HG02938 (cell line): Measurements from ENCODE around the gene FSTL5.

Source experiments
- ATAC-seq: cut with Tn5 transposase; IDR thresholded peaks from one replicate; pipeline ENCODE4 v1.9.1; 2021; ENCODE audit warnings: mild to moderate bottlenecking, moderate library complexity; ENCODE audit not compliant: unreplicated experiment

FSTL5 gene

DNA sequence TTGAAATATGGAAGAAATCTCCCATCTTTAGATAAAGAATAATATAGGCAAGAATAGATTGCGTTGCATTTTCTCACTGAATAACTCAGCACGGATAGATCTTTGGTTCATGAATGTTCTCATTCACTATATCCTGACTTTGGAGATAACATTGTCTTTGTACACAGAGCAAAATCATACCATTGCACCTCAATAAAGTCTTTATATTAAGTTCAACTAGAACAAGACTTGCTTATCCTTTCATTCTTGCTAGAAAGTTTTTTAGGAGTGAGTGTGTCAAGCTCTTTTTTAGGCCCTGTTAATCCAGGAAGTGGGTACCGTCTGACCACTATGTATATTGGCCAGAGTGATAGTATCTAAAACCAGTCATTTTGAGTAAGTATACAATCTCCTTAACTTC is 658.7 kb downstream of the FSTL5 start:
- no peak for ATAC-seq

DNA sequence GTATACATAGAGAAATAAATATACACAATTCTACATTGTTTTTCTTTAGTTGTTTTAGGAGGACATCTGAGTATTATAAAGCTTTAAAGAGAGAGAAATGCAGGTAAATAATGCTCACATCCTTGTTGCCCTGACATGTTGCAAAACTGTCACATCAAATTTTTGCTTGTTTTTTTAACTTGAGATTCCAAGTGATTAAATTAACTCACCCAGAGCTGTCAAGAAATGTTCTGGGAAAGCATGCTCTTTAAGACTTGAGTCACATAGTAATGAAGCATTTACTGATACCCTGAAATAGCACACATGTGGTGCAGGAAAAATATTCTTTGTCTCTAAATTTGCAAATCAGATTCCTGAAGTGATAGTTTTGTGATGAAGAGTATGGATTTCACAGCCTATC is 665.6 kb downstream of the FSTL5 start:
- no peak for ATAC-seq

DNA sequence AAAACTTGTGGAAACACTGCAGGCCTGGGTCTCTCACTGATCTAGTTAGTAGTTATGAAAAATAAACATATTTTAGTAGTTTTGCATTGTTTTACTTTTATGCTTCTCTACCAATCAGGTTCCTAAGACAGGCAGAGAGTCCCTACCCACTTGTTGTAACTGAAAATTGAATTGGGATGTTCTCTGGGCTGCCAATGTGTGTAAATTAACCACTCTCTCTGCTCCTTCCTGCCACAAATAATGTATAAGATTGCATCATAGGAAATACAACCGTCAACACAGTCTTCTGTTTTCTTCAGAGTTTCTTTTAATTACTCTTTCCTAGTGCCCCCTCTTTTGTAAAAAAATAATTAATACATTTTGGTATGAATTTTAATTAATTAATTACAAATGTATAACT is 677.3 kb downstream of the FSTL5 start:
- ATAC-seq = no peak

DNA sequence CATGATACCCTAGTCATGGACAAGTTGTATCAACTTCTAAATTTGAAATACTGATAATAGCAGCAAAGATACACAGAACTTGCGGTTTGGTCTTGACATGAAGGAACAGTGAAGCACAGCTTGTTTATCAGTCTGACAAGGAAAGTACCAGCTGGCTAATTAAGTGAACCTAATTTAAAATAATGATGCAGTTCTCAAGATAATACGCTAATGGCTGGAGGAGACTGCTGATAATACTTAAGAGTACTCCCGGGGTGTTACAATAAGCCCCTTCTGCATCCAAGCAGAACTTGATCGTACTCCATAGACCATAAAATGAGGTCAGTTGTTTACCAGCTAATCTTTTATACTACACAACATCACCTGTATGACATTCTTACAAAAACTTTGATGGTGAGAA is 697.5 kb downstream of the FSTL5 start:
- no peak for ATAC-seq

DNA sequence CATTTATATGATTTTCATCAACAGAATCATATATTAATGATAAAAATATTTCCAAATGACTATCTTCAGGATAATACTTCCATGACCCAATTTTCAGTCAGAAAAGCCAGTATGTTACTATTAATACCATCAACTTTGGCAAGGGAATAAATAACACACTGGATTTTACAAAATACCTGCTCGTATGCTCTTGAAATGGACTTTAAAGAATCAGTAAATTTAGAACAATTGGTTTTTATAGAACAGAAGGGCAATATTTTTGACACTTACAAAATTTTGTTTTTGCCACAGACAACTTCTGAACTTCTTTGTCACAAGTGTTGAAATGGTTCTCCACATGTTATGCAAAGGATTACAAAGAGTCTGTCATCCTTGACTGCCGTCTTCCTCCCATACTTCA is 700.4 kb downstream of the FSTL5 start:
- ATAC-seq = no peak

DNA sequence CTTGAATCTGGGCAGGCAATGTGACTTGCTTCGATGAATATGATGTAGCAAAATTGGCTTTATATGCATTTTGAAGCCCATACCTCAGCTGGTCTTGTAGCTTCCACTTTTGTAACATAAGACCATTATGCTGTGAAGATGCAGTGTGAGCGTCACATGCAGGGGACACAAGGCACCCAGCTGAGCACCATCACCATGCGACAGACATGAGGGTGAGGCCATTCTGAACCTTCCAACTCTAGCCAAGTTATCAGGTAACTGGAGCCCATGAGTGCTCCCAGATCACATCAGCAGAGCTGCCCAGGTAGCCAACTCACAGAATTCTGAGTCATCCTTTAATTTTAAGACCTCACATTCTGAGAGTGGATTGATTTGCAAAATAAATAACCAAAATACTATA is 705.9 kb downstream of the FSTL5 start:
- no peak for ATAC-seq

DNA sequence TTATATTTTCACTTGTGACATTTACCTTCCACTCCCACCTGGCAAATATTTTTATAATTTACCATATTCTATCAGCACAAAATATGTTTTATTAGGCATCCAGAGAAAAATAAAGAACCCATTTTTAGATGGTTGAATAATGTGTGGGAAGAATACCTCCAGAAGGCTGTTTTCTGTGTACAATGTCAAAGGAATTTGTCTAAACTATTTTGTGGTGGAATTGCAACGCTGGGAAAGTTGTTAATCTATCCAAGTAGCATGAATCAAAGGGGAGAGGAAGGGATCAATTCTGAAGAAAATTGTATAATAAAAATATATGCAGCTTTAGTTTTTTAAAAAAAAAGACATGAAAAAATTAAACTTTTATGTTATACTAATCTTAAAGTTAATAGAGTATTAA is 706.5 kb downstream of the FSTL5 start:
- no peak for ATAC-seq

DNA sequence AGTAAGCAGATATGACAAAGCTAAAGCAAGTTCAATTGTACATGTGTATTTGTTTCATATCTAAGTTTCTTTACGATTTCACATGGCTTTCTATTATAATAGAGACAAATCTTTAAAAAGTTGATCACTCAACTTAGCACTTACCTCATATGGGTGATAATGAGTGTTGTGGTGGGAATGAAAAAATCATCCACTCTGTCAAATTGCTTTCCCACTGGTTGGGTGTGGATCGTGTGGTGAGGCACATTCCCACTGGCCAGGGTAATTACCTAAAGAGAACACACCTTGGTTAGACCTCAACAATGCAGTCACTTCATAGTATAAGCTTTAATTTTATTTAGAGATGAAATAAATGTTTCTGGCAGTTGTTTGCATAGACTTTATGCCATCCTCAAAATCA is 708.9 kb downstream of the FSTL5 start:
- no peak for ATAC-seq

DNA sequence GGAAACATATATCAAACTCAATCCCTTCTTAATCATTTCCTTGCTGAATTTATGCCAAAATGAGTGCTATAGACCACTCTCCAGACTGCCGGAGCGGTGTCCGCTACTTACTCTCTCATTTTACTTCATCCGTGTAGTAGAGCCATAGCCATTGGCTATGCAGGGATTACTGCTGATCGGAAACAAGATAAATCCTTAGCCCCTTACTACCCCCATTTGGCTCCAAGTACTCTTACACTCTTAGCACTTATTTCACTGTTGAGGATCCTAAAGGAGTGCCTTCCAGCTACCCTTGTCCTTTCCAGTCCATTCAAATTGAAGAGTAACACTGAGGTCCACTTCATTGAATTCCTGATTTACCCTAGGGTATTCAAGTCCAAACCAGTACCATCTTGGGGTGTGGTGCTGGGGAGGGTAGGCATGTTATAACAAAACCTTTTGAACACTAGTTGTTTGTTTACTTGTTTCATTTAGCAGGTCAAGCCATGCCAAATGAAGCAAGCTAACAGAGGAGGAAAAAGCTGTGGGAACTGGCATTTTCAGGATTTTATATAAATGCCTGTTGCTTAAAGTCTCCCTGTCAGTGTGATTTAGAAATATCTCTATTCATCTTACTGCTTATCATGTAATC is 715.1 kb downstream of the FSTL5 start:
- ATAC-seq = no peak

DNA sequence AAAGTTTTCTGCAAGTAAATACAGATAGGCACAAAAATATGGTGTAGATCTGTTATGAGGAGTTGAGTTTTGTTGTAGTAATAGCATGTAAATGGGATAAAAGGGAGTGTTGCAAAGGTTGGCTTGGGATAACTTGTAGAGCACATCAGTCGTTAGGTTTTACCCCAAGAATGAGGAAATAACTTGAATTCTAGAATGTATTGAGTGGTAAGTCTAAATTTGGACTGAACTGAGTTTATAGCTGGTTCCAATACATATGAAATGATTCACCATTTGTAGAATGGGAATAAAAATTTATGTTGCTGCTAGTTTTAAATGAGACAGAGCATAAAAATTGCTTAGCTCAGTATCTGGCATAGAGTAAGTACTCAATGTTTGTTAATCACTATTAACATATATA is 719.2 kb downstream of the FSTL5 start:
- ATAC-seq = no peak

DNA sequence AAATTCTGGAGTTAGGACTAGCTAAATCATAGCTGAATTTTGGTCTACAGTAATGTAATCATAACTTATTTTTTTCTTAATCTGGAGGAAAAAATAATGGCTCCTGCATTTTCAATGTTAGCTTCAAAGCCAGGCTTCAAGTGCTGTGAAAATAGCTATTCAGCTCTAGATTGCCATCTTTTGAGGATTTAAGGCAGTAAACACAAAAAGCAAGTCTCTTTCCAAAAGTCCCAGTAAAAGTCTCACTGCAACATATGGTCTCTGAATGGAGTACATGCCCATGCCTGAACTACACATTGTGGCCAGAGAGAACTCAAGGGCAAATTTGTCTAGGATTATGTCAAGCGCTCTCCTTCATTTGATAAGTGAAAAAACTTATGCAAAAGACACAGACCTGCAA is 720.9 kb downstream of the FSTL5 start:
- ATAC-seq = no peak

DNA sequence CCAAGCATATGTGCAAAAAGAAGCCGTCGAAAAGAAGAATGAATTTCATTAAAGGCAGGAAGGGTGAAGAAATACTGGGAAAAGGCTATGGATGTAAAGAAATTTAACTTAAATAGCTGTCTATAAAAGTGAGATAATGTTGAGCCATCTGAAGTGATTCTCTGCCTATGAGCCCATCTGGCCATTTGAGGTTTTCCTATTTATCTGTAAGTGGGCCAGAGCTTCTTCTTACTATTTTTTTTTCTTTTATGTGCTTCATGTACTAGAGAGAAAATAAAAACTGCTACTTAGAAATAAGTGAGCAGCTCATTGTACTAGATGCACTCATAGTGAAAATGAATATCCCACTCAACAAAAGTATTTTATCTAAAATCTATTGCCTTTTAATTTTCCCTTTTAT is 725.7 kb downstream of the FSTL5 start:
- no peak for ATAC-seq

DNA sequence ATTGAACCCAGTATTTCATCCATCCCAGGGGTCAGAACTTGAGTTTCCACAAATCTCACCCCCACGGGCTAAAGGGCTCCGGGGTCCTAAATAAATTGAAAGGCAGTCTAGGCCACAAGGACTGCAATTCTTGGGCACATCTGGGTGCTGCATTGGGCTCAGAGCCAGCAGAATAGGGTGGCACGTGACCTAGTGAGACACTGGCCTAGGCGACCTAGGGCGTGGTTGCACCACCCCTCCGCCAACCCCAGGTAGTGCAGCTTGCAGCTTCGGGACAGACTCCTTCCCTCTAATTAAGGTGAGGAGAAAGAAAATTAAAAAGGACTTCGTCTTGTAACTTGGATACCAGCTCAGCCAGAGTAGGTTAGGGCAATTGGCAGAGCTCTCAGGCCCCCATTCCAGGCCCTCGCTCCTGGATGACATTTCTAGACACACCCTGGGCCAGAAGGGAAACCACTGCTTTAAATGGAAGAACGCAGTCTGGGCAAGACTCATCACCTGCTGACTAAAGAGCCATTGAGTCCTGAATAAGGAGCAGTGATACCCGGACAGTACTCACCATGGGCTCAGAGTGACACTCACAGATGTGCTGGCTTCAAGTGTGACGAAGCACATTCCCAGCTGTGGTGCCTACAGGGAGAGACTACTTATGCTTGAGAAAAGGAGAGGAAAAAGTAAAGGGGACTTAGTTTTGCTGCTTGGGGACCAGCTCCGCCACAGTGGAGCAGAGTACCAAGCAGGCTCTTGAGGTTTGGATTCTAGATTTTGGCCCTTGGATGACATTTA is 735.4 kb downstream of the FSTL5 start:
- no peak for ATAC-seq

DNA sequence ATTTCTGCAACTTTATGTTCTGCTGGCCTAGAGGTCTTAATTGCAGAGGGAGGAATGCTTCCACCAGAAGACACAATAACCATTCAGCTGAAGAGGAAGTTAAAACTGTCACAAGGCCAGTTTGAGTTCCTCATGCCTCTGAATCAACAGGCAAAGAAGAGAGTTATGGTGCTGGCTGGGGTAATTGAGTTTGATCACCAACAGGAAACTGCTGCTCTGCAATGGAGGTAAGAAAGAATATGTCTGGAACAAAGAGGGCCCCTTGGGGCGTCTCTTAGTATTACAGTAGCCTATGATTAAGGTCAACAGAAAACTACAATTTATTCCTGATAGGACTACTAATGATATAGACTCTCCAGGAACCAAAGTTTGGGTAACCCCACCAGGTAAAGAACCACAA is 744.0 kb downstream of the FSTL5 start:
- no peak for ATAC-seq

DNA sequence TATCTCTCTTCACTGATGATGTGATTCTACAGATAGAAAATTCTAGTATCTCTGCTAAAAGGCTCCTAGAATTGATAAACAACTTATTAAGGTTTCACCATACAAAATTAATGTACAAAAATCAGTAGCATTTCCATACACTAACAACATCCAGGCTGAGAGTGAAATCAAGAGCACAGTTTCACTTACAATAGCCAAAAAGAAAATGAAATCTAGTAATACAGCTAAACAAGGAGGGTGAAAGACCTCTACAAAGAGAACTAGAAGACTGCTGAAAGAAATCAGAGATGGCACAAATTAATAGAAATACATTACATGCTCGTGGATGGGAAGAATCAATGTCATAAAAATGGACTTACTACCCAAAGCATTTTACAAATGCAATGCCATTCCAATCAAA is 751.9 kb downstream of the FSTL5 start:
- ATAC-seq = no peak

DNA sequence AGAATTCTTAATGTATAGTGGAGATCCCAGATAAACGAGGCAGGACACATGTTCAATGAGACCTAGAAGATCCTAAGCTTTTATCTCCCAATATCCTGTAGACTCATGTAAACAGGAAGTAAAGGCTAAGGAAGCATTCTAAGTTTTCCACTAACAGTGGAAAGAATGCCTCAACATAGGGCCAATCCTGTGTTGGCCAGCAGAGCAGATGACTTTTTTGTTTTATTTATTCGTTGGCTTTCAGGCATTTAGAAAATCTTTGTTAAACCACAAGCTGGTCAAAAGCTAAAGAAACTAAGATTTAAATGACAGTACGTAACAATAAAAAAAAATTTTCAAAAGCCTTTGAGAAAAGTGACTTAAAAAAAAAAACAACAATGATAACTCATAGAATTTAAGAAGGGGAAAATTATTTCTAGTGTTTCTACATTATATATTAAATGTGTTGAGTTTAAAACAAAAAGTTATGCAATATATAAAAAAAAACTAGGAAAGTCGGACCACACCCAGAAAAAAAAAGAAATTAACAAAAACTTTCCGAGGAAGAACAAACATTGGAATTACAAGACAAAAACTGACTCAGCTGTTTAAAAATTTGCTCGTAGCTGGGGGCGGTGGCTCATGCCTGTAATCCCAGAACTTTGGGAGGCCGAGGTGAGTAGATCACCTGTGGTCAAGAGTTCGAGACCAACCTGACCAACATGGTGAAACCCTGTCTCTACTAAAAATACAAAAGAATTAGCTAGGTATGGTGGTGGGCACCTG is 759.3 kb downstream of the FSTL5 start:
- ATAC-seq = no peak

DNA sequence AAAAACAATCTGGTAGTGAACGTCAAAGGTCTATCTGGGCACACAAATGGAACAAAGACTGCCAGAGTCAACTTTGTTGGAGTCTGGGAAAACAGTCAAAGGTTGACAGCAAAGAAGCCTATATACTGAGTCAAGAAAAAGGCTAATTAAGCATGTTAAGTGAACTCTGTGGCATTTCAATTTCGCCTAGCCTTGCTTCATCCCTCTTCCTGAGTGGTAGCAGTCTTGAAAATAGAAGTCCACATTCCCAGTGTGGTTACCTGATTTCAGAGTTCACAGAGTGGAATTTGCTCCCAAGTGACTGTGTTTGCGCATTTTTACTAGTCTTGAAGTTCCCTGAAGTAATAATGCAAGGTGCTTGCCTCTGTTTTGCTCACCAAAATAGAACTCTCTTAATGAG is 760.0 kb downstream of the FSTL5 start:
- no peak for ATAC-seq

DNA sequence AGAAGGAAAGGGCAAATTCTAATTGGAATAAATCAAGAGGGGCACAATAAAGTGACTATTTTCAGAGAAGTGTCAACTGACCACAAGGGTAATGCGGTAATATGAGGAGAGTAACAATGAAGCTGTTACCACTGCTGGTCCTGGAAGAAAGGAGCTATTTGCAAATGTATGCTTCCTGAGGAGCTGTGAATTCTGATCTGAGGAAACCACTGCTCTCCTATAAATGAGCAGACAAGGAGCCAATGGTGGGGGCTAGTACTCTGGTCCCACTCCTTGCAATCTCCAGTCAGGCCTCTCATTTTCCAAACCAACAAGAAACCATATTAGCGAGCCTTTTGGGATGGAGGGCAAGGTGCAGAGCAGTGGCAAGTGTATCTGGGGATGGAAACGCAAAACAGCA is 770.2 kb downstream of the FSTL5 start:
- no peak for ATAC-seq

DNA sequence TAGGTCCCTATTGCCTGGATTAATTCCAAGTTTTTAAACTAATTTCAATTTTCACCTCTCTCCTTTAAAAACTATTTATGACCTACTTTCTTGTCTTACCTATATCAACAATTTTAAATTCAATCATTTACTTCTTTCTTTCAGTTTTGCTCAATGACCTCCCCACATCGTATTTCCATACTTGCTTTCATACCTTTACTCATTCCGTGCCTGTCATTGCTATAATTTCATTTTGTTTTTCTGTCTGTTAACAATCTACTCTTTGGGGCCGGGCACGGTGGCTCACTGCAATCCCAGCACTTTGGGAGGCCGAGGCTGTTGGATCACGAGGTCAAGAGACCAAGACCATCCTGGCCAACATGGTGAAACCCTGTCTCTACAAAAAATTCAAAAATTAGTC is 781.1 kb downstream of the FSTL5 start:
- ATAC-seq = no peak

DNA sequence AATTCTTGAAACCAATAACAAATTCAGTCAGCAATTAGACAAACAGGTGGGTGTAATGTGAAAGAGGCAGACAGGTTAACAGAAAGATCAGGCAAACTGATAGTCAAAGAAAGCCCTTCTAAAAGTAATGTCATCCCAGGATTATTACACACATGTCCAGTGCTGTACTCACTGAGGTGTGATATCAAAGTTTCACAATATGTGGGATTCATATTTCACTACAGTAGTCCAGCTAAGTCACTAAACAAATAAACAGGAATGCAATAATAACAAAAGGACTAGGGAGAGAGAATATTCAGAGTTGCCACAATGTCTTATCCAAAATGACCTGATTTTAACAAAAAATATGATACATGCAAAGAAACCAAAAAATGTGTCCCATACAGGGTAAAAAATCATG is 787.5 kb downstream of the FSTL5 start:
- no peak for ATAC-seq

DNA sequence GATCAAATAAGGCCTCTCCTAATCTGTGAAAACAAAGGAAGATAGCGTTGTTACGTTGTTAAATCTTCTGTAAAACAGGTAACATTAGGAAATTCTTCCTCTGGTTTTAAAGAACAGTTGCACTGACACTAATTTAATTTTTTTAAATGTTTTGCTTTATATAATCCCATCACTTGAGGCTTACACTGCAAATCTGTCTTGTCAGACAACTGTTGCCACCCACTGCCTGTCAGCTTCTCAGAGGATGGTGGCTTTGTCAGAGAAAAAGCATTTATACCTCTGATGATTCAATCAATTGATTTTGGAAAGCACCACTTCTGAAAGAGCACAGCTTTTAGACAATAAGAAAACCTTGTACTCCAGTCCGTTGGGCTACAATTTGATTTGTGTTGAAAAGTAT is 799.1 kb downstream of the FSTL5 start:
- ATAC-seq = no peak

DNA sequence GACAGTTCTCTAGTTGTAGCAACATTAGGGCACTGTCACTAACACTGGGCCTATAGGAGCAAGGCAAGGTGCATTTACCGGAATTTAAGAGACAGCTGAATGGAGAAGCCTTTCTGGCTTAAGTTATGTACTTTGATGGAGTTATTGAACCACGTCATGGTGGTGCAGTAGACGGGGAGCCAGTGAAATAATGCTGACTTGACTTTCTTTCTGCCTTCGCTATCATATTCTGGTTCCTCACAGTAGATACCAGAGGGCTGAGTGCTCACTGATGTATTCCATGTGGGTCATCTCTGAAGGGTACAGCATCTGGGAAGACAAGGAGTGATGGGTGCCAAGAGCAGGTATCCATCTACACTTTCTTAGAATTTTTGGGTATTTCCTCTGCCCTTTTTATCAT is 802.8 kb downstream of the FSTL5 start:
- ATAC-seq = no peak
